Mammary epithelial cell (primary cell): Measurements from ENCODE around the gene GDPD4.

Experiments used
- CTCF ChIP-seq, 2 donors: IDR thresholded peaks in 1 of 2; conservative IDR thresholded peaks in 1 of 2; 2 replicates each; pipeline ENCODE4 v1.5.1; 2011 to 2012; ENCODE audit warnings: inconsistent platforms in 2 of 2, low read length in 2 of 2, mild to moderate bottlenecking in 2 of 2, control low read depth in 1 of 2, low read depth in 1 of 2; ENCODE audit not compliant: insufficient read depth in 1 of 2; ENCODE audit errors: extremely low read depth in 1 of 2
- EZH2 ChIP-seq: IDR thresholded peaks from 2 replicates; pipeline ENCODE4 v1.6.1; 2012; ENCODE audit warnings: low read length, inconsistent platforms, borderline replicate concordance

GRCh38 chr11:77204754-77205466 is 96.6 kb downstream of the GDPD4 start:
- no peak for TF ChIP-seq CTCF (conservative IDR thresholded peaks at IDR 0.05 in 1 of 2, IDR thresholded peaks at IDR 0.05 in 1 of 2; ENCODE audit: extremely low read depth in 1 of 2, insufficient read depth in 1 of 2, low read depth in 1 of 2, low read length in 2 of 2)
- no peak for TF ChIP-seq EZH2
